NCI-H2196 treated with DMSO at 0.1 percent for 48 hours (cell line): ENCODE results near the gene VPS37D.
A peak's percentile ranks its signal among the peaks of the same experiment; 100 is the strongest.

Experiments used
- DNase-seq: peaks from one replicate; lab custom pipeline; 2025; ENCODE audit not compliant: unreplicated experiment; lab: John Stamatoyannopoulos, UW

VPS37D gene

DNA sequence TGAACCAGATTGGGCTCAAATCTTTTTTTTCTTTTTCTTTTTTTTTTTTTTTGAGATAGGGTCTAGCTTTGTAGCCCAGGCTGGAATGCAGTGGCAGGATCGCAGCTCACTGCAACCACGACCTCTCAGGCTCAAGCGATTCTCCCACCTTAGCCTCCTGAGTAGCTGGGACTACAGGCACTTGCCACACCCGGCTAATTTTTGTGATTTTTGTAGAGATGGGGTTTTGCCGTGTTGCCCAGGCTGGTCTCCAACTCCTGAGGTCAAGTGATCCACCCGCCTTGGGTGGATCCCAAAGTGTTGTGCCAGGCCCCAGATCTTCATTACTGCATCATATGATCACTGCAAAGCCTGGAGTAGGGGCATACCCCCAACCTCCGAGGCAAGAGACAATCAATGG lies 12.9 kb downstream of the VPS37D start:
- no peak for DNase-seq

- DNase-seq: no peak
These were observed 13.4 kb downstream of the VPS37D start for GRCh38 chr7:73681031-73681430.

- no peak for DNase-seq
These were observed 15.1 kb downstream of the VPS37D start for GRCh38 chr7:73682745-73683055.

DNA sequence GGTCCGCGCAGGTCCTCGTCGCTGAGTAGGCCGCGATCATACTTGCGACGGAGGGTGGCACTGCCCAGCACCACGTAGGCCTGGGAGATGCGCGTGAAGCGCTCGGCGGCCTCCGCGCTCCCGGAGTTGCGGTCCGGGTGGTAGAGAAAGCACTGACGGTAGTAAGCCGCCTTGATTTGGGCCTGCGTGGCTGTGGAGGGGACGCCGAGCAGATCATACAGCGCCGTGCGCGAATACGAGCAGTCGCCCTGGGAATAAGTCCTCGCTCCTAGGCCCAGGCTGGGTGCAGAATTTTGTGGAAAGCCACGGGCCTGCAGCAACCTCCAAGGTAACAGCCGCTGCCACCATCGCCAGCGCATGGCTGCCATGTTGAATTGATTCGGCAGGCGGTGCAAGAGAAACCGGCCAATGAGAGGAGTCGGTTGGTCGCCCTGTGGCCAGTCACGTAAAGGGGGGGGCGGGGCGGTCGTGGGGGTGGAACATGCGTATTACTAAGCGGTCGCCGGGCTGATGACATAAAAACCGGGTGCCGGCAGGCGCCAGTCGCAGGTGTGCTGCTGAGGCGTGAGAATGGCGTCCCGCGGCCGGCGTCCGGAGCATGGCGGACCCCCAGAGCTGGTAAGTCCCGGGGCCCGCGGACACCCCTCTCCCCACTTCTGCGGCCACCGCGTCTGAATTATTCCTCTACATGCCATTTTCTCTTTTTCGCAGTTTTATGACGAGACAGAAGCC lies 15.6 kb downstream of the VPS37D start, which contains the start of the genes BUD23 and DNAJC30:
Gene BUD23, plus strand, starts transcription at position 542 of the 732 bp plus-strand sequence. Its CDS starts 29 bp downstream, at position 571.
Gene DNAJC30, minus strand, starts transcription at position 398 of the 732 bp plus-strand sequence. Its CDS starts 30 bp downstream, at position 368.
- DNase-seq: peak; percentile 87

GRCh38 chr7:73683788-73684693 lies 16.4 kb downstream of the VPS37D start:
- DNase-seq: no peak

GRCh38 chr7:73685311-73685710 lies 17.7 kb downstream of the VPS37D start:
- no peak for DNase-seq

DNA sequence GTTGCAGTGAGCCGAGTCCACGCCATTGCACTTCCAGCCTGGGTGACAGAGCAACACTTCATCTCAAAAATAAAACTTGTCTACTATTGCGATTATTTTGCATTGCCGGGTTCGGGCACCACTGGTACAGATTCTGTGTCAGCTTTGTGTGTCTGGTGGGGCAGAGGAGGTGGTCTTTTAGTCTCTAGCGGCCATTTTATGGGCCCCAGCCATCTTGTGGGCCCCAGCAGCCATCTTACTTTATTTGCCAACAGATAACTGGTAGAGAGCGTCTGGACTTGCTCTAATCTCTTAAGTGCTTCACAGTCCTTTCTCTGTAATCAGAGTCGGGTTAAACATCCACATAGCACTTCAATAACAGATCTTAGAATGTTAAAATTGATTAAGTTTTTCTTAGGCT lies 20.7 kb downstream of the VPS37D start:
- DNase-seq: no peak

GRCh38 chr7:73690646-73691045 lies 23.0 kb downstream of the VPS37D start:
- no peak for DNase-seq

DNA sequence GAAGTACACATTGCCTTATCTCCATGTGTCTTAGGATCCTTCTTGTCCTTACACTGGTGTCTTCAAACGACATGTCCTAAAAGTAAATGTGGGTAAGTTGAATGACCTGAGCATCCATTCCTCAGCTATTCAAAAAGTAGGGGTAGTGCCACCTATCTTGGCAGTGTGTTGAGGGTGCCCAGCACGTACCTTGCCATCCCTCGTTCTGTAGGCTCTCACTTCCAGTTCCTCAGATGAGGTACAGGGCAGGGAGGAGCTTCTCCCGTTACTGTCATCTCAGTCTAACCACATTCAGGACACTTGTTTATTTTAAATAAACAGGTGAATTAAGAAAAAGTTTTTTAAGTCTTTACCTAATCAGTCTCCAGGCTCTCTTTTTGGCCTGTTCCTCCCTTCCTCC lies 28.7 kb downstream of the VPS37D start:
- DNase-seq: no peak

- DNase-seq: no peak
These were observed 30.8 kb downstream of the VPS37D start for GRCh38 chr7:73698410-73698809.

GRCh38 chr7:73699370-73700068 lies 31.9 kb downstream of the VPS37D start:
- no peak for DNase-seq

- DNase-seq: no peak
These were observed 32.4 kb downstream of the VPS37D start for GRCh38 chr7:73700069-73700423.

DNA sequence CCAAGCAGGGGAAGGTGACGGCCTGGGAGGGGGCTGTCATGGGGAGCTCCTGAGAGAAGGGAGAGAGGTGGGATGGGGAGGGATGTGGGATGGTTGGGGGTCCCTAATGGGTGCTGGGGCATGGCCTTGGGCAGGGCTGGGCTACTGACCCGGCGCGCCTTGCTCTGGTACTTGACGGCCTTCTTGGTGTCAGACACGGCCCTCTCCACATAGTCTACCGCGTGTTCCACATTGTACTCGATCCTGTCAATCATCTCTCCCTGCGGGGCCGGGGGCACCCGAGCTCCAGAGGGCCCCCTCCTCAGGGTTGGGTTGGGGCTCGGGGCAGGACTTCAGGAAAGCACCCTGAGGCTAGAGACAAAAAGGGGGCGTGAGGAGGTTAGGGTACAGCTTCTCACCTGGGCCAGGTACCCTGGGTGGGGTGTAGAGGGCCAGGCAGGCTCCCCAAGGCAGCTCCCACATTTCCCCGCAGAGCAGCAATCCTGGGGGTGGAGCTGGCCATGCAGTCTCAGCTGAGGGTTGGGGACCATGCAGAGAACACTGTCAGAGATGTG lies 33.0 kb downstream of the VPS37D start:
- DNase-seq: no peak

DNA sequence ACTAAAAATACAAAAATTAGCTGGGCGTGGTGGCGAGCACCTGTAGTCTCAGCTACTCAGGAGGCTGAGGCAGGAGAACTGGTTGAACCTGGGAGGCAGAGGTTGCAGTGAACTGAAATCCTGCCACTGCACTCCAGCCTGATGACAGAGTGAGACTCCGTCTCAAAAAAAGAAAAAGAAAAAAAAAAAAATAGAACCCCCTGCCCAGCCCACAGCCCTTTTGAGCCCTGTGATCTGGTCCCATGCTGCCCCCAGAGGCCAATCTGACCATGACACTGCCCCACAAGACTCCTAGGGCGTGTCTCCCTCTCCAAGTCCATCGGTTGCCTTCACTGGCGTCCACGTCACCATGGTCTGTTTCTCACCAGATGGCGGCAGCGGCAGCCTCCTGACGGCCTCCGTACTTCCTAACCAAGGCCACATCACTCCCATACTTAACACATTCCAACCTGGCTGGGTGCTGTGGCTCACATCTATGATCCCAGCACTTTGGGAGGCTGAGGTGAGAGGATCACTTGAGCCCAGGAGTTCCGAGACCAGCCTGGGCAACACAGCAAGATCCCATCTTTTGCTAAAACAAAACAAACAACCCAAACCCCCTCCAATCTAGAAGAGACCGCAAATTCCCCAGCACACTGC lies 33.8 kb downstream of the VPS37D start:
- no peak for DNase-seq

DNA sequence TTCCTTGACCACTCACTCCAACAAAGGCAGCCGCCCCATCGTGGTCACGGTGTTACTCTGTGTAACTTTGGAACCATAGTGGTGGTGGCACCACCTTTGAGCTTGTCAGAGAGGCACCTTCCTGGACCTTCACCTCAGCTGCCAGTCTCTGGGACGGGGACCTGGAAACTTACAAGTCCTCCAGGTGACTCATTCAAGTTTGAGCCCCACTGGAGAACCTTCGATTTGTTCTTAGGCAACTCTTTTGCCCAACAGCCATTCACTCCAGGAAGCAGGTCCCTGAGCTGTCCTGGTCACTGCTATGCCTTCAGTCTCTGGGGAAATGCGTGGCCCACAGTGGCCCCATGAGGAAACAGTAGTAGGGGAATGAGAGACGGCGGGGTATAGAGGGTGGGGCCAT lies 34.6 kb downstream of the VPS37D start:
- no peak for DNase-seq

- no peak for DNase-seq
These were observed 35.0 kb downstream of the VPS37D start for GRCh38 chr7:73702665-73703064.

GRCh38 chr7:73703225-73703624 lies 35.6 kb downstream of the VPS37D start:
- DNase-seq: no peak

DNA sequence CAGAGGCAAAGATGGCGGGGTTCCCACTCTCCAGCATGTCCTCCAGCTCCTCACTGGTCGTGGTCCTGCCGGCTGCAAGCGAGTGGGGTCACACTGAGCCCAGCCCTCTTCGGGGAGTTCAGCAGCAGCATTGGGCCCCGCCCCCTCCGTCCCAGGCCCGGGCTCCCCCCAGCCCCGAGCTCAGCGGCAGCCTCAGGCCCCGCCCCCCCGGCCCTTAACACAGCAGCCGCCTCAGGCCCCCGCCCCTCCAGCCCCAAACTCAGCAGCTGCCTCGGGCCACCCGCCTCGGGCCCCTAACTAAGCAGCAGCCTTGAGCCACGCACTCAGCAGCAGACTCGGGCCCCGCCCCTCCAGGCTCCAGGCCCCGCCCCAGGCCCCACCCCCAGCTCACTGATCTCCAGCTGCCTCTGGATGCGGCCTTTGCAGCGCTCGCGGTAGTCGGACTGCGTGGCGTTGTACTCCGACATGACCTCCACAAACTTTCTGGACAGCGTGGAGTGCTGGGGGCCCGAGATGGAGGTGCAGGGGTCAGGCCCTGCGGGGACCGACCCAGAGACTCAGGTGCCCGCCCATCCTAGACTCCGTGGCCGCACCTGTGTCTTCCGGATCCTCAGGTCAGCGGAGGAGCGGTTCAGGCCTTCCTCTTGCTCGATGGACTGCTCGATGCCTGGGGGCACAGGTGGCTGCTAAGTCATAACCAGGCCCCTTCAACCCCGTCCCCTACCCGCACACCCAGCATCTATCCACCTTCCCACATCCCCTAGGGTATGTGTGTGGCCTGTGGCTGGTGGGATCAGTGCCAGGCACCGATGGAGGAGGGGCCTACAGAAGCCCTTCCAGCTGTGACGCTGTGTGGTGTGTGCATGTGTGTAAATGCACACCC lies 36.4 kb downstream of the VPS37D start:
- no peak for DNase-seq

DNA sequence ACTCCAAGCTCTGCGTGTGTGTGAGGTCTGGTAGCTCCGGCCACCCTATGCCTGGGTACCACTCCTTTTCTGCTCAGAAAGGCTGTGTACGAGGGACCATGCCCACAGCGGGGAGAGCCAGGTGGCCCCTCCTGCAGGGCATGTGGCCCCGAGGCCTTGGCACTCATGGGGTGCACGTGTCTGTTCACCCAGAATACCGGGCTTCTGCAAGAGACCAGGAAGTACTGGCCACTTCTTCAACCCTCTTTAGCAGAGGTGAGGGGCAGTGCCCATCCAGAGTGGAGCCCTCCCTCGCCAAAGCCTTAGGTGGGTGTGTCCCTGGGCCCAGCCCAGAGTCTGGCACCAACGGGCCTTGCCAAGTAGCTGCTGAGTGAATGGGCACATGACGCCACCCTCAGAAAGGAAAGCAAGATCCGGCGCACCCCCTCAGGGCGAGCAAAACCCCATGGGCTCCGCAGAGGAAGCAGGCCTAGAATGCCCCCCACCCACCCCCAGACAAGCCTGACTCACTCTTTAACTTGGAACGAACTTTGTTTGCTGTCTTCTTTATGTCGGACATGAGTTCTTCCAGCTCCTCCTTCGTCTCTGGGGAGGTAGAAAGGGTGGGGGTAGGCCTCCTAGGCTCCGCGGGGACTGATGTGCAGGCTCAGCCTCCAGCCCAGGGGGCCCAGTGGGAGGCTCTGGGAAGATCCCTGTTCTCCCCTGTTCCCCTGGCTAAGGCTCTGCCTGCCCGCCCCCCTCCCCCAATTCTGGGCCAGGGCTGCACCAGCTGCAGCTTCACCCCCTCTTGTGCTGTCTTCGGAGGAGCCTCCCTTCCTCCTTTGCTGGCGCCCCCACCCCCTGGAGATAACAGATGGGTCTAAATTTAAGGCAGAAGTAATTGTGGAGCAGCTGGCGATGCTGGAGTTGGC lies 37.3 kb downstream of the VPS37D start:
- no peak for DNase-seq
